HCT116 (cell line): ENCODE results near the gene TPPP2.

Experiments used
- CEBPB ChIP-seq: IDR thresholded peaks from 2 replicates; pipeline ENCODE4 v1.6.1; 2012; ENCODE audit warnings: low read depth
- EZH2 ChIP-seq: fragments of 200-600 bp; sonication (generic); IDR thresholded peaks from 2 replicates; pipeline ENCODE4 v1.6.1; 2017; ENCODE audit warnings: antibody characterized with exemption, mixed run types
- FOSL1 ChIP-seq: IDR thresholded peaks from 2 replicates; pipeline ENCODE4 v1.6.1; 2012; ENCODE audit warnings: low read depth
- JUND ChIP-seq: IDR thresholded peaks from 2 replicates; pipeline ENCODE4 v1.6.1; 2012
- POLR2A ChIP-seq: IDR thresholded peaks from 2 replicates; pipeline ENCODE4 v1.7.0; 2011; ENCODE audit warnings: borderline replicate concordance; ENCODE audit not compliant: insufficient read depth, insufficient read length; ENCODE audit errors: extremely low read depth
- POLR2AphosphoS5 ChIP-seq: IDR thresholded peaks from 2 replicates; pipeline ENCODE4 v1.6.1; 2011; ENCODE audit warnings: mild to moderate bottlenecking, low read depth, low read length, moderate library complexity
- RAD21 ChIP-seq: IDR thresholded peaks from 2 replicates; pipeline ENCODE4 v1.6.1; 2012; ENCODE audit warnings: low read depth, mild to moderate bottlenecking
- TCF7L2 ChIP-seq: IDR thresholded peaks from 2 replicates; pipeline ENCODE4 v1.7.0; 2011; ENCODE audit warnings: borderline replicate concordance, inconsistent platforms; ENCODE audit not compliant: insufficient read depth, insufficient read length; ENCODE audit errors: extremely low read depth
- YY1 ChIP-seq: IDR thresholded peaks from 2 replicates; pipeline ENCODE4 v1.6.1; 2011; ENCODE audit warnings: low read length, low read depth, moderate library complexity, mild to moderate bottlenecking; ENCODE audit not compliant: insufficient replicate concordance; ENCODE audit errors: extremely low read depth
- ZFX ChIP-seq: fragments of 450-650 bp; IDR thresholded peaks from 2 replicates; pipeline ENCODE4 v1.6.1; 2017
- TF ChIP-seq, protein P1 (sequence below), 3 experiments: fragments of 200-600 bp in 1 of 3; sonication (generic) in 1 of 3; IDR thresholded peaks in 2 of 3; conservative IDR thresholded peaks in 1 of 3; 2 replicates each; pipeline ENCODE4 v1.5.1; 2012 to 2017; ENCODE audit warnings: low read depth in 2 of 3, low read length in 2 of 3, antibody characterized with exemption in 1 of 3, borderline replicate concordance in 1 of 3, control low read depth in 1 of 3, mild to moderate bottlenecking in 1 of 3, mixed read lengths in 1 of 3, mixed run types in 1 of 3, moderate library complexity in 1 of 3; ENCODE audit not compliant: insufficient read depth in 1 of 3
- TF ChIP-seq, protein P2 (sequence below): IDR thresholded peaks from 2 replicates; pipeline ENCODE4 v1.6.1; 2012
- TF ChIP-seq, protein P3 (sequence below): IDR thresholded peaks from 2 replicates; pipeline ENCODE4 v1.6.1; 2011; ENCODE audit warnings: mild to moderate bottlenecking, low read length, moderate library complexity; ENCODE audit not compliant: insufficient replicate concordance; ENCODE audit errors: extremely low read depth

DNA sequence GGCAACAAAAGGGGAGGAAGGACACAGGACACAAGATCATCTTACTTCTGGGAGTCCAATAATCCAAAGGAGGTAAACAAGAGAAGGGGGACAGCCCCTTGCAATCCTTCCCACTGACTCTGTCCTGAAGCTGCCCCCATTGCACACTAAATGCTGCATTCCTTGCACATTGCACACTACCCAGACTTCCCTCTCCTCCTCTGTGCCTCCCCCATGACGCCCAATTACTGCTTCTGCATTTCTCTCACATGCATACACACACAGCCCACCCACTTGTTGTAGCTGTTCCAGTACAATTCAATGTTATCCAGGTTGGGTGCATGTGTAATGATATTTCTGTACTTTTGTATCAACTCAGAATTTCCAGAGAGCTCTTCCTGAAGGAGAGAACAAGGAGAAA lies 10.7 kb upstream of the TPPP2 start:
- TF ChIP-seq, protein P1, sequence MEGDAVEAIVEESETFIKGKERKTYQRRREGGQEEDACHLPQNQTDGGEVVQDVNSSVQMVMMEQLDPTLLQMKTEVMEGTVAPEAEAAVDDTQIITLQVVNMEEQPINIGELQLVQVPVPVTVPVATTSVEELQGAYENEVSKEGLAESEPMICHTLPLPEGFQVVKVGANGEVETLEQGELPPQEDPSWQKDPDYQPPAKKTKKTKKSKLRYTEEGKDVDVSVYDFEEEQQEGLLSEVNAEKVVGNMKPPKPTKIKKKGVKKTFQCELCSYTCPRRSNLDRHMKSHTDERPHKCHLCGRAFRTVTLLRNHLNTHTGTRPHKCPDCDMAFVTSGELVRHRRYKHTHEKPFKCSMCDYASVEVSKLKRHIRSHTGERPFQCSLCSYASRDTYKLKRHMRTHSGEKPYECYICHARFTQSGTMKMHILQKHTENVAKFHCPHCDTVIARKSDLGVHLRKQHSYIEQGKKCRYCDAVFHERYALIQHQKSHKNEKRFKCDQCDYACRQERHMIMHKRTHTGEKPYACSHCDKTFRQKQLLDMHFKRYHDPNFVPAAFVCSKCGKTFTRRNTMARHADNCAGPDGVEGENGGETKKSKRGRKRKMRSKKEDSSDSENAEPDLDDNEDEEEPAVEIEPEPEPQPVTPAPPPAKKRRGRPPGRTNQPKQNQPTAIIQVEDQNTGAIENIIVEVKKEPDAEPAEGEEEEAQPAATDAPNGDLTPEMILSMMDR (IDR thresholded peaks at IDR 0.05 in 2 of 3, conservative IDR thresholded peaks at IDR 0.05 in 1 of 3; ENCODE audit: borderline replicate concordance in 1 of 3, insufficient read depth in 1 of 3, low read depth in 2 of 3, low read length in 2 of 3): no peak
- TF ChIP-seq RAD21: no peak
- TF ChIP-seq CEBPB: no peak
- no peak for TF ChIP-seq TCF7L2
- no peak for TF ChIP-seq EZH2
- TF ChIP-seq YY1: no peak
- no peak for TF ChIP-seq FOSL1
- no peak for TF ChIP-seq ZFX
- TF ChIP-seq, protein P2, sequence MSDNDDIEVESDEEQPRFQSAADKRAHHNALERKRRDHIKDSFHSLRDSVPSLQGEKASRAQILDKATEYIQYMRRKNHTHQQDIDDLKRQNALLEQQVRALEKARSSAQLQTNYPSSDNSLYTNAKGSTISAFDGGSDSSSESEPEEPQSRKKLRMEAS: no peak
- no peak for TF ChIP-seq JUND
- TF ChIP-seq, protein P3, sequence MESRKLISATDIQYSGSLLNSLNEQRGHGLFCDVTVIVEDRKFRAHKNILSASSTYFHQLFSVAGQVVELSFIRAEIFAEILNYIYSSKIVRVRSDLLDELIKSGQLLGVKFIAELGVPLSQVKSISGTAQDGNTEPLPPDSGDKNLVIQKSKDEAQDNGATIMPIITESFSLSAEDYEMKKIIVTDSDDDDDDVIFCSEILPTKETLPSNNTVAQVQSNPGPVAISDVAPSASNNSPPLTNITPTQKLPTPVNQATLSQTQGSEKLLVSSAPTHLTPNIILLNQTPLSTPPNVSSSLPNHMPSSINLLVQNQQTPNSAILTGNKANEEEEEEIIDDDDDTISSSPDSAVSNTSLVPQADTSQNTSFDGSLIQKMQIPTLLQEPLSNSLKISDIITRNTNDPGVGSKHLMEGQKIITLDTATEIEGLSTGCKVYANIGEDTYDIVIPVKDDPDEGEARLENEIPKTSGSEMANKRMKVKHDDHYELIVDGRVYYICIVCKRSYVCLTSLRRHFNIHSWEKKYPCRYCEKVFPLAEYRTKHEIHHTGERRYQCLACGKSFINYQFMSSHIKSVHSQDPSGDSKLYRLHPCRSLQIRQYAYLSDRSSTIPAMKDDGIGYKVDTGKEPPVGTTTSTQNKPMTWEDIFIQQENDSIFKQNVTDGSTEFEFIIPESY: no peak
- no peak for TF ChIP-seq POLR2A
- TF ChIP-seq POLR2AphosphoS5: no peak
